Tibial nerve (tissue), 3 donors: ENCODE data around the gene ANK2.

Source experiments
- POLR2A ChIP-seq, 2 donors: fragments of 450-650 bp; IDR thresholded peaks; one replicate each; pipeline ENCODE4 v1.6.1; 2017; ENCODE audit warnings: antibody characterized with exemption in 2 of 2, mild to moderate bottlenecking in 2 of 2, moderate library complexity in 2 of 2
- TF ChIP-seq, protein P1 (sequence below), 5 experiments: fragments of 200-600 bp in 3 of 5; fragments of 450-650 bp in 2 of 5; sonication (generic) in 3 of 5; IDR thresholded peaks; one replicate each; pipeline ENCODE4 v1.5.1; 2016 to 2019; ENCODE audit warnings: antibody characterized with exemption in 5 of 5, mild to moderate bottlenecking in 3 of 5, moderate library complexity in 2 of 5

DNA sequence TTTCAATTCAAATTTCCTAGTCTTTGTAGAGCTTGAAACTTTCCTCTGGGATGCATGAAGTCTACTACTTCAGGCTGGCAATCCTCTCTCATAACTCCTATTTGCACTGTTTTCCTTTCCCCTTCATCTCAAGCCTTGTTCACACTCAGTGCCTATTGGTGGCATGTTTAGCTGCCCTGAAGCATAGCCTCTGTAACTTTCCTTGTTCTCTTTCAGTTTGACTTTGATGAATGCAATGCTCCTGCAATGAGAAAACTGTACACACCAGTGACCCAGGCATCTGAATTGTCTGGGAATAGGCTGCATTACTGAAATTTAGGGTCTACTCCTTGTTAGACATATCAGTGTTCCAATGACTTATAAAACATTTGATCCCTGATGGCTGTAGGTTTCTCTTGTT, 81.7 kb downstream of the ANK2 start:
- TF ChIP-seq, protein P1, sequence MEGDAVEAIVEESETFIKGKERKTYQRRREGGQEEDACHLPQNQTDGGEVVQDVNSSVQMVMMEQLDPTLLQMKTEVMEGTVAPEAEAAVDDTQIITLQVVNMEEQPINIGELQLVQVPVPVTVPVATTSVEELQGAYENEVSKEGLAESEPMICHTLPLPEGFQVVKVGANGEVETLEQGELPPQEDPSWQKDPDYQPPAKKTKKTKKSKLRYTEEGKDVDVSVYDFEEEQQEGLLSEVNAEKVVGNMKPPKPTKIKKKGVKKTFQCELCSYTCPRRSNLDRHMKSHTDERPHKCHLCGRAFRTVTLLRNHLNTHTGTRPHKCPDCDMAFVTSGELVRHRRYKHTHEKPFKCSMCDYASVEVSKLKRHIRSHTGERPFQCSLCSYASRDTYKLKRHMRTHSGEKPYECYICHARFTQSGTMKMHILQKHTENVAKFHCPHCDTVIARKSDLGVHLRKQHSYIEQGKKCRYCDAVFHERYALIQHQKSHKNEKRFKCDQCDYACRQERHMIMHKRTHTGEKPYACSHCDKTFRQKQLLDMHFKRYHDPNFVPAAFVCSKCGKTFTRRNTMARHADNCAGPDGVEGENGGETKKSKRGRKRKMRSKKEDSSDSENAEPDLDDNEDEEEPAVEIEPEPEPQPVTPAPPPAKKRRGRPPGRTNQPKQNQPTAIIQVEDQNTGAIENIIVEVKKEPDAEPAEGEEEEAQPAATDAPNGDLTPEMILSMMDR (IDR thresholded peaks at IDR 0.05) = no peak
- no peak for TF ChIP-seq POLR2A (IDR thresholded peaks at IDR 0.05)
